HG02938 (cell line): ENCODE measurements around the gene FTO.
A peak's percentile ranks its signal among the peaks of the same experiment; 100 is the strongest.

Experiments
- ATAC-seq: cut with Tn5 transposase; IDR thresholded peaks from one replicate; pipeline ENCODE4 v1.9.1; 2021; ENCODE audit warnings: mild to moderate bottlenecking, moderate library complexity; ENCODE audit not compliant: unreplicated experiment

Gene FTO

DNA sequence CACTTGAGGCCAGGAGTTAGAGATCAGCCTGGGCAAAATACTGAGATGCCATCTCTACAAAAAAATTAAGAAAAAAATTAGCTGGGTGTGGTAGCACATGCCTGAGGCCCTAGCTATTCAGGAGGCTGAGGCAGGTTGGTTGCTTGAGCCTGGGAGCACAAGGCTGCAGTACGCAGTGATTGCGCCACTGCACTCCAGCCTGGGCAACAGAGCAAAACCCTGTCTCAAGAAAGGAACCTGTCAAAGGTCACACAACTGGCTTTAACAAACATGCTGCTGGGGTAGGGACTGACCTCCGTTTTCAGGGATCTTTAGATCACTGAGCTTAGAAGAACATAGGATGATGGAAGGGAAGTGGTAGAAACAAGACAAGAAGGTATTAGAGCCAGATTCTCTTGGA is 487.6 kb downstream of the FTO start:
- ATAC-seq, result no peak

DNA sequence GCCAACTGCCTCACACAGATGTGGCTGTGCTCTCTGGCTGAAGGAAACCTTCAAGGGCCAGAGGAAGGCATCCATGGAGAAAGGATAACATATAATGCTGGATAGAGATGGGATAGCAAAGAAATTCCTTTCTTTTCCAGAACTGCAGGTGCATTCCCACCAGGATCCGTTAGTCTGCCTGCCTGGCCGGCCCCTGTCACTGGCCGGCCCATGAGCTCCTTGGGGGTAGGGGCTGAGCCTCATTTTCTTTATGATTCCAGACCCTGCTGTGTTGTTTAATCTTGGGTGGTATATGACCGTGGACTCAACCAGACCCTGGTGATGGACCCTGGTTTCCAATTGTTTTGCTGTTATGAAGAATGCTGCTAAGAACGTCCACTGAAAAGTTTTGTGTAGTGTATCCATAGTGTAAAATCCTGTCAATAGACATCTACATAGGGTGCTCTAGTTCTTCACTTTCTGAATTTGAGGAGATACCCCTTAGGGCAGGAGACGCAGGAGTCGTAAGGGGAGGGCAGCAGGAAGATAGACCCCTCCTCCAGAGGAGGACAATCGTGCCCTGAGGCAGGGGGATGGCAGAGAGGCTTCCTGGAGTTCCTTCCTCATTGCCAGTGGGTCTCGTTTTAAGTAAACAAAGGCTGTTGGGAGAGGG is 489.2 kb downstream of the FTO start:
- no peak for ATAC-seq

DNA sequence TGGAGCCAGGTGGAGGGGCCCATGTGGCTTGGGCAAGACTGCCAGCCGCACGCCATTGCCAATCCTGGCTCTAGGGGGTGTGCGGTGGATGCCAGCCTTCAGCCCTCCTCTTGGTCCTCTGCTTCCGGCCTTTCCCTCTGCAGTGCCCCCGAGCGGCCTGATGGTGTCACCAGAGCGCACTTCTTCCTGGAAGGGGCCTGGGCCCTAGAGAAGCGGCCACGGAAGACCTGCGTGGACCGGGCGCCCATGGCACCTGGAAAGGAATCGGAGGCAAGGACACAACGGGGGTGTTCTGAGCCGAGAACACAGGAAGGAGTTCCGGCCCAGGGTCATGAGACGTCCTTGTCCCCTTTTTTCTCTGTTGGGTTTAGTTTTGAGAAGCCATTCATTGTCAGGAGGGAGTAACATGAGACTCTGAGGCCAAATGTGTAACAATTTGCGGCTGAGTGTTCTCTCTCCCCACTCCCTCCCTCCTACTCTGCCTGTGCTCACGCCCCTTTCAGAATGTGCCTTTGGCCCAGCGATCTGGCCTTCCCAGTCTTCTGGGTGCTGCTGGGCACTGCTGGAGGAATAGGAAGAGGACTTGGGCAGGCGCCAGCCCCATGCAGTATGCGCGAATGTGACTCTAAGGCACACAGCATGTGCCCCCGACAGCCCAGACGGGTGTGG is 489.8 kb downstream of the FTO start:
- peak; percentile 88 for ATAC-seq

DNA sequence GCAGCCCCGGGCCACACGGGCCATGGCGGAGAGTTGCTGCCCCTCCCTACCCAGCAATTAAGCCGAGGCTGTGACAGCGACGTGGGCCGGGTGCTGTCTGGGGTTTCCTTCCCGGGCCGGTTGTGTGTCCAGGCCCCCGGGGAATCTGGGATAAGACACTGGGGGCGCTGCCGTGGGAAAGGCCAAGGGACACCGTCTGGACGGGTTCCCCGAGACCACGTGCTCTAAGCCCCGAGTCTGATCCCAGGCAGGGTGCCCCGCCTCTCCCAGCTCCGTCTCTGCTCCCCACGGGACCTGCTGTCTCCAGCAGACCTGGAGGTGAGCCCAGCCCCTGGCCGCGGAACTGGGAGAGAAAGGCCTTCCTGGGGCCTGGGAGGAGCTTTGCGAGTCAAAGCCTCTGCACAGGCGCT is 490.4 kb downstream of the FTO start:
- no peak for ATAC-seq

DNA sequence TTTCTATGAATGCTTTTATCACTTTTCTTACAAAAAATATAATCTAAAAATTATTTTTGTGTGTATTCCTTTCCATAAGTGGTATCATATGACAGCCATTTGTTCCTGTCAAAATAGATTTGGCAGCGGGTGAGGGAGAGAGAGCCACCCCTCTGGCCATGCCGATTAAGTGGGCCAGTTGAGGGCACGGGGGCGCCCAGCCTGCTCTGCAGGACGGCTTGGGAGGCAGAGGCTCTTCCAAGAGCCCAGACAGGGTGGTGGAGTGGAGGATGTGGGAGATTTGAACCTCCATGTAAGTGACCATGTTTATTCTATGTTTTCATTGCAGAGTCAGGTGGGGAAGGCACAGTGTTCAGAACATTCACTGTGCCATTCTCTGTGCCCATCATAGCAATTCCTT is 493.8 kb downstream of the FTO start:
- no peak for ATAC-seq

DNA sequence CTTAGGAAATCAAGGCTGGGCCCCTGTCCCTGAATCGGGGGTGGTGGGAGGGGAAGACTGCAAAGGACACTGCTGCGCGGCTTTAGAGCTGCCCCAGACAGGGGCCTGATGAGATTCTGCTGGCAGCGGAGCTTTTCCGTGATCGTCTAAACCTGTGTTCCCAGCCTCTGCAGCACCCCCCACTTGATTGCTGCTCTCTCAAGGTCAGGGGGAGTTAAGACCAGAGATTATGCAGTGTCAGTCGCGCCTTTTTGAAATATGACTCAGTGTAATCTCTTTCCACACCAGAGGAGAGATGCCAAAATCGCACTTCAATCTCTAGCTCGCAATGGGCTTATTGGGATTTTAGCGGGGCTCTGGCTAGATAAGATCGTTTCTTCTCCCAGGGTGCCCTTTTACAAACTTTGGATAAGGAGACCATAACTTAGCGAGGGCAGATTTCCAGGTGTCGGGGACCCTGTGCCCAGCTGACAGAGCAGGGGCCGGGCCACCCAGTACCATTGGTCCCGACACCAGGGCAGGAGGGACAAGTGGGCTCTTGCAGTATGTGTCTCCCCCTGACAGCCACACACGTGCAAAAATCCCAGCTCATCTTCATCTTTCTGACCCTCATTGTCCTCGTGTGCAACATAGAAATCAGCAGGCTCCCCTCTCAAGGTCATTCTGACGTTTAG is 495.7 kb downstream of the FTO start:
- no peak for ATAC-seq

DNA sequence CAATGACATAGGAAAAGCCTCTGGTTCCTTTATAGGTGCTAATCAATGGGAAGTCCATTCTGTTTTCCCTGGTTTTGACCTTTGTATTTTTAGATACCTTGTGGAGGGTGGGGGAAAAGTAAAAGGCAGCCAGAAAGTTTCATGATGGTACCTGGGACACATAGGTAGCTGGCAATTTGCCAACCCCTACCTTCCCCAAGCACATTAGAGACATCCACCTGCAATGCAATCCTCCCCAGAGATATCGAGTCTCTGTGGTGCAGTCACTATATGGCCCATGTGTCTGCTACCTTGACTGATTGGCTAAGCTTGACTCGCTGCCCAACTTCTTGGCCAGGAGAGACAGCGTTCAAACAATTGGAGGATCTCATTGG is 496.2 kb downstream of the FTO start:
- ATAC-seq, result no peak

DNA sequence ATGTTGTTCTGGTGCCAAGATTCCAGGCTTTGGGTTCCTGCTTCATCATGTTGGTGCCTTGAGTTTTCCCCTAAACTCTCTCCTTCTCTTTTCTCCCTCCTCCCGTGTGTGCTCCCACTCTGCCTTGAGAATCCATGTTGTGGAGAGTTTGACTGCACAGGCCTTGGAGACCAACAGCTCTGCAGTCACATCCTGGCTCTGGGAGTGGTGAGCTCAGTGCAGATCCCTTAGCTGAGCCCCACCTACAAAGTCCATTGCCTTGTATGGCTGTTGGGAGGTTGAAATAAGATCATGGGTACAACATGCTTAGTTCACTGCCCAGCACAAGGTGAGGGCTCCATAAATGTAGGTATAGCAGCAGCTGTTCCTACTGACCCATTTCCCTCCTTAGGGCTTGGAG is 496.8 kb downstream of the FTO start:
- no peak for ATAC-seq

DNA sequence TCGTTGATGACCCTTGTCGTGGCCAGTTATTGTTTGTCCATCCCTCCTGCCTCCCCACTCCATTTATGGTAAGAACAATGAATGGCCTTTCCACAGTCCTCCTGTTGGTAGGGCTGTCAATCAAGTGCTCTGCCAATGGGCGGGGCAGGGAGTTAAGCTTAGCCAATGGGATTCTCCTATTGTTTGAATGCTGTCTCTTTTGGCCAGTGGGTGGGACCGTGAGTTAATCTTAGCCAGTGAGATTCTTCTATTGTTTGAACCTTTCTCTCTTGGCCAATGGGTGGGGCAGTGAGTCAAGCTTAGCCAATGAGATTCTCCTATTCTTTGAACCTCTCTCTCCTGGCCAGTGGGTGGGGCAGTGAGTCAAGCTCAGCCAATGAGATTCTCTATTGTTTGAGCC is 497.2 kb downstream of the FTO start:
- ATAC-seq, result no peak
